Adipocyte (in vitro differentiated cells): ENCODE measurements around the gene ENTPD1.
"Not testable (repeated sequence)": the region's sequence is repeated elsewhere in the genome, so short reads cannot be mapped to it uniquely, and the experiment has no call there.

Source experiments
- DNase-seq: peaks from one replicate; pipeline ENCODE4 v3.0.0-alpha.2; 2015; ENCODE audit warnings: low read depth
- H3K27me3 ChIP-seq: replicated peaks from 2 replicates; pipeline ENCODE4 v1.7.0; 2013; ENCODE audit warnings: mild to moderate bottlenecking, low read length, moderate library complexity; ENCODE audit not compliant: control insufficient read depth, insufficient read depth
- H3K36me3 ChIP-seq: 2 replicates; pipeline ENCODE4 v1.7.0; 2013; ENCODE audit warnings: low read length, mild to moderate bottlenecking, moderate library complexity; ENCODE audit not compliant: control insufficient read depth, insufficient read depth, severe bottlenecking
- H3K4me1 ChIP-seq: 2 replicates; pipeline ENCODE4 v1.7.0; 2013; ENCODE audit warnings: mild to moderate bottlenecking, low read length, moderate library complexity; ENCODE audit not compliant: control insufficient read depth, insufficient read depth
- H3K4me3 ChIP-seq: 2 replicates; pipeline ENCODE4 v1.7.0; 2013; ENCODE audit warnings: mild to moderate bottlenecking, low read length, moderate library complexity
- H3K9ac ChIP-seq: 2 replicates; pipeline ENCODE4 v1.7.0; 2013; ENCODE audit warnings: mild to moderate bottlenecking, low read length, moderate library complexity
- H3K9me3 ChIP-seq: 2 replicates; pipeline ENCODE4 v1.7.0; 2013; ENCODE audit warnings: mild to moderate bottlenecking, low read length, moderate library complexity; ENCODE audit not compliant: control insufficient read depth

ENTPD1 gene

DNA sequence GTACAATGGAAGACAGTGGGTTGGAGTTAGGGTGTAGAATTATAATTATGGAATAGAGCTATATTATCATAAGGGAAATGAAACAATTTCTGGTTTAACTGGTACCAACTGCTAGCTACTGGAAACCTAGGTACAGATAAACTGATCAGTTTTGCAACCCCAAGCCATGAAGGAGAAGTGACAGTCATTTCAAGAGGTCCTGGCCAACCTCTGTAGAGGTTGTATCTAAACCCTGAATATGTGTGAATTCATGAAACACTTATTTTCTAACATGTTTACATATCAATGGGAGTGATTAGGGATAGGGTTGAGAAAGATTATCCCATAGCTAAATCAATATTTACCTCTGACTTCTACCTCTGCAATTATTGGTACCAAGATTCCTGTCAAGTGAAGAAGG is 121.9 kb downstream of the ENTPD1 start:
- H3K36me3 ChIP-seq = peaks cover 18% of the 10 kb centered on the region
- no peaks in the 10 kb centered on the region for H3K27me3 ChIP-seq
- DNase-seq = no peak
- no peak overlapping the region for H3K4me3 ChIP-seq
- H3K9ac ChIP-seq = no peak overlapping the region
- H3K4me1 ChIP-seq = peaks cover 11% of the 10 kb centered on the region
- no peaks in the 10 kb centered on the region for H3K9me3 ChIP-seq

DNA sequence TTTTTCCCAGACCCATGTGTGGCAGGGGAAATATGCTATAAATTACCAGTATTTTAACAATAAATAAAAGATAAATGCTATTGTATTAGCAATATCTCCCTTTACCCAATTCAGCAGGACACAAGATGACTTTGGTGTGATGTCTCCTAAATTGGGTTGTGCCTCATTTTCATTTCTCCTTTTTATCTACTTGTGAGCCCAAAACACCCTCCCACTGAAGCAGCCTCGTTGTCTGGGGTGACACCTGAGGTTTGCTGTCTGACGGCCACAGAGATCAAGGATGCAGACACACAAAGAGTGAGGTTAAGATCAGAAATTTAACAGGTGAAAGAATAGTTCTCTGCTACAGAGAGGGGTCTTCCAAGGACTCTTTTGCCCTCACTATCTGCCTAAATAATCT is 124.7 kb downstream of the ENTPD1 start:
- DNase-seq = no peak
- no peaks in the 10 kb centered on the region for H3K27me3 ChIP-seq
- H3K4me3 ChIP-seq = no peak overlapping the region
- no peaks in the 10 kb centered on the region for H3K9me3 ChIP-seq
- H3K36me3 ChIP-seq = peaks cover 14% of the 10 kb centered on the region
- H3K9ac ChIP-seq = no peak overlapping the region
- peaks cover 11% of the 10 kb centered on the region for H3K4me1 ChIP-seq

DNA sequence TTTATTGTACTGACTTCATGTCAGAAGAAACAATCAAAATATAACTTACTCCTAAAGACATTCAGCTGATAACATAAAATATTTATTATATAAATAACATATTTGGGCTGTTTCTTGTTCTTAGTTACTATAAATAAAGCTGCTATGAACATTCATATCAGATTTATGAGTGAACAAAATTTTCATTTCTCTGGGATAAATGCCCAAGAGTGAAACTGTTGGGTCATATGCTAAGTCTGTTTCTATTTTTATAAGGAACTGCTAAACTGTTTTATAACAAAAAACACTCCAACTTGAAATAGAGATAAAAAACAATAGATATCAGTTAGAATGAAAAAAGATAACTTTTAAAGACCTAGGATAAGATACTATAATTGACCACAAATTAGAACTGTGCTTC is 125.4 kb downstream of the ENTPD1 start:
- DNase-seq = peak; percentile 34
- Histone ChIP-seq H3K4me3 (no peak overlapping the region), H3K4me1 (peaks cover 11% of the 10 kb centered on the region), H3K9ac (peak overlapping the region; percentile 36), H3K27me3 (no peaks in the 10 kb centered on the region), H3K9me3 (no peaks in the 10 kb centered on the region), H3K36me3 (peaks cover 8% of the 10 kb centered on the region)

DNA sequence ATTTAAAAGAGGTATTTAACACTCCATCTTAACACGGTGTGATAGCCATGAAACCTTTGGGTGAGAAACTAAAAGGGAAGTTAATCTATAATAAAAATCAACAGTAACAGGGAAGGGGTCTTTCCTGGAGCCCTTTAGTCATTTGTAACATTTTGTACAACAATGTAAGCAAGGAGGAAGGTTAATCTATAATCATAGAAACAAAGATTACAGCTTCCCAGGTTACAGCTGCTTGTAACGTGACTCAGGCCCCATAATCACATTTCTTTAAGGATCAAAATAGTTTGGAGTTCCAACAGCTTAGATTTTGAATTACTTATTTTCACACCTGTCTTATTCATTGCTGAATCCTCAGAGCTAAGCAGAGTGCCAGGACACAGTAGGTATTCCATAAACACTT is 133.9 kb downstream of the ENTPD1 start:
- DNase-seq = no peak
- H3K4me3 ChIP-seq = no peak overlapping the region

DNA sequence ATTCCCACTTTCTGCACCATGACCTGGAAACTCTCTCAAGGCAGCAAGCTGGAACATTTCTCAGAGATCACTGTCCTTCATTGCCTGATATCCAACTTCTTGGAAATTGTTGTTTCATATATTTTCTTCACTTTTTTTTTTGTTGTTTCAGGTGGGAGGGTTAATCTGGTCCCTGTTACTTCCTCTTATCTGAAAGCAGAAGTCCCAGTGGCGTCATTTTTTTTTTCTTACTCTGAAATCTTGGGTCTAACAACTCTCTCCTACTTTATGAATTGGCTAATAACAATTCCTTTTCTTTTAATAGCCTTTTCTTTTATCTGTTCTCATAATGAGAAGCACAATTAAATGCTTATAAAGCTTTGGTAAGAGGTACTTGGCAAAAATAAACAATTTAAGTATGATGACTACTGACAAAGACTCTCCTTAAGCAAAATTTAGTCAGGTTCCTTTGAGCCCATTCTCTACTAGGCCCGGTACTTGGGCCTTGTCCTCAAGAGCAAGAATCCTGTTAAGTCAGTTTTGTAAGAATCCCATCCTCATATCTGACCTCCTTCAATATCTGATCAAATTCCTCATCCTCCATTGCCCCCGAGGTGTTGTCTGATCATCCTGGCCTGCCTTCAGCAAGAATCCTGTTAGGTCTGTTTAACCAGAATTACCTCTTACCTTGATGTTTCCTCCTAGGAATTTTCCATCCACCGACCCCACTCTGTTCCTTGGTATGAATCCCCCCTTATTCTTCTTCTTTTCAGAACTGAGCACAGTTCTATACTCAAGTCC is 140.3 kb downstream of the ENTPD1 start:
- H3K36me3 ChIP-seq = peaks cover 37% of the 10 kb centered on the region
- H3K4me1 ChIP-seq = no peaks in the 10 kb centered on the region
- no peak for DNase-seq
- no peaks in the 10 kb centered on the region for H3K9me3 ChIP-seq
- H3K9ac ChIP-seq = no peak overlapping the region
- no peaks in the 10 kb centered on the region for H3K27me3 ChIP-seq
- no peak overlapping the region for H3K4me3 ChIP-seq

More for the DNA sequence above, 133.9 kb downstream of the ENTPD1 start:
- Histone ChIP-seq H3K9me3 (no peaks in the 10 kb centered on the region), H3K4me1 (no peaks in the 10 kb centered on the region), H3K27me3 (no peaks in the 10 kb centered on the region), H3K9ac (no peak overlapping the region), H3K36me3 (peaks cover 27% of the 10 kb centered on the region)

DNA sequence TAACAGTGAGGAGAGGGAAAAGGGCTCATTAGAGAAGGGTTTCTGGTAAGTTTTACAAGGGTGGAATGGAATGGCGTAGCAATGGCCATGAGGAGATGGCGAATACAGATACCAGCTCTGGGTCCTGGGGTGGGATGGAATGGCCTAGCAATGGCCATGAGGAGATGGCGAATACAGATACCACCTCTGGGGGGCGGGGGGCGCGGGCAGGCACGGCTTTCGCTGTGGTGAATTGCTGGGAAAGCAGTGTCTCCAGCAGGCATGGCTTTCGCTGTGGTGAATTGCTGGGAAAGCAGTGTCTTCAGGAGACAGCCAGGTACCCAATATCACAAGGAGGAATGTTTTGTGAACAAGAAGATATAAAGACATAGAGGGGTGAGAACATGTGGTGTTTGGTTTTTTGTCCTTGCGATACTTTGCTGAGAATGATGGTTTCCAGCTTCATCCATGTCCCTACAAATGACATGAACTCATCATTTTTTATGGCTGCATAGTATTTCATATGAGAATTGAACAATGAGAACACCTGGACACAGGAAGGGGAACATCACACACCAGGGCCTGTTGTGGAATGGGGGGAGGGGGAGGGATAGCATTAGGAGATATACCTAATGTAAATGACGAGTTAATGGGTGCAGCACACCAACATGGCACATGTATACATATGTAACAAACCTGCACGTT is 150.1 kb downstream of the ENTPD1 start:
- not testable (repeated sequence) for H3K9me3 ChIP-seq, H3K27me3 ChIP-seq, H3K4me1 ChIP-seq, DNase-seq, H3K4me3 ChIP-seq, H3K9ac ChIP-seq
- peaks cover 11% of the 10 kb centered on the region for H3K36me3 ChIP-seq

DNA sequence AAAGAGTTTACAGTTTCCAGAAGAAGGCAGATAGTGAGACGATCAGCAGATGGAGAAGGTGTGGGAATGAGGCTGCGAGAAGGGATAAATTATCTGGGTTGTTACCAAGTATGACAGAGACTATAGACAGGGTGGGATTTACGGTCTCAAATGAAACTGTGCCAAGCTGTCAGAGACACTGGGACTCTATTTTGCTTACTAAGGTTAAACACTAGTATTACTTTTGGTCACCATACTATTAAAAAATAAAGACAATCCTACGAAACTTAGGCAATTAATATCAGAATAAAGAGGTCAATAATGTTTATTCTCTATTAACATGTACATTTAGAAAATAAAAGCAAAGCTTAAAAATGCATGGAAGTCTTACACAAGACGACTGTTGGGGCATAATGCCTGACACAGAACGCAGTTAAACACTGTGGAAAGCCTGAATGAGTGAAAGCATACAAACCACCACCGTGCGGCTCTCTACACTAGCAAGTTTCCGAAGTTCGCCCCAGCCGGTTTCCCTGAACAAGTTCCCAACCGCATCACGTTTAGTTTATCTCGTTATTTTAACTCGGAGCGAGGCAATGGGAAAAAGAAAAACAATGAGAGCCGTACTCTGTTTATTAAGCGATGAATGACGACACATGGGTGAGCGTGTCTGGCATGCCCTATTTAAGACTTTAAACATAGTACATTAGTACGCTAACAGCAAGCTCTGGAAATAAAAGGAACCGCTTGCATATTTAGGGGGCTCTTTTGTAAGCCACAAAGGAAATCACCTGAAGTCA is 150.9 kb downstream of the ENTPD1 start:
- peak overlapping the region; percentile 89 for H3K4me3 ChIP-seq
- peaks cover 6% of the 10 kb centered on the region for H3K4me1 ChIP-seq
- no peaks in the 10 kb centered on the region for H3K27me3 ChIP-seq
- peak; percentile 81 for DNase-seq
- peak overlapping the region; percentile 91 for H3K9ac ChIP-seq
- H3K9me3 ChIP-seq = no peaks in the 10 kb centered on the region
- H3K36me3 ChIP-seq = peaks cover 11% of the 10 kb centered on the region

DNA sequence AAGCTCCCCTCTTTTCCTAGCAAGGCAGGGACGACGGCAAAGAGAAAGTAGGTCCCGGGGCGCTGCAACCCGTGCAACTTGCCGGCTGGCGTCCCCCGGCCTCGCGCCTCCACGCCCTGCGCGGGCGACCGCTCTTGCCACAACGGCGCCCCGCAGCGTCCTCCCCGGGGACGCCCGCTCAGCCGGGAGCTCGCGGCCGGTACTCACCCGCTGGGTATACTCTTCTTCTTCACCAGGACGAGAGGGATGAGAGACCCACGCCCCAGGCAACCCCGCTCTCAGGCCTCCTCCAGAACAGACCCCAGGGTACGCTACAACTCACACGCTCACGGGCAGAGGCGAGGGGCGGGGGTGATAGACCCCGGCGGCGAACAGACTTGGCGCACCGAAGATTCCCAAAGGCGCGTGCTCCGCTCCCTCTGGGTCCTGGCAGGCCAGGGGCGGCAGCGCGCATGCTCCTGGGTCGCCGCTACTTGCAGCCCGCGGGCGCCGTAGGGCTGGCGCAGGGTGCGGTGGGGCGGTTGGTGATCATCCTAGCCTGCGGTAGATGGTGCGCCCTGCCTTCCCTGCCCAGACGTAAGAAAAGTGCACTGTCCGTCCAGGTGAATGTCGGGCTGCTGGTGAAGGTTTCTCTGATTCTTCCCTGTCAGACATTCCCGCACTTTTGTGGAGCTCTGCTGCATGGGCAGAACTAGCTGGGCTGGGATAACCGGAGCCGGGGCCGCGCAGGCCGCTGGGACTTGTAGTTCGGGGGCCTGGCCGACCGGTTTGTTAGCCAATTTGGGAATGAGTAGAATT is 151.7 kb downstream of the ENTPD1 start, which contains the start of gene CC2D2B:
TSS of gene CC2D2B (plus strand) at position 520 of the 798 bp plus-strand sequence. CDS start 3,349 bp downstream, outside the sequence.
- peak; percentile 92 for DNase-seq
- H3K4me1 ChIP-seq = peaks cover 6% of the 10 kb centered on the region
- H3K27me3 ChIP-seq = no peaks in the 10 kb centered on the region
- peaks cover 11% of the 10 kb centered on the region for H3K36me3 ChIP-seq
- peak within 1 kb of the TSS; percentile 91 for H3K9ac ChIP-seq
- peak within 1 kb of the TSS; percentile 89 for H3K4me3 ChIP-seq
- no peaks in the 10 kb centered on the region for H3K9me3 ChIP-seq

DNA sequence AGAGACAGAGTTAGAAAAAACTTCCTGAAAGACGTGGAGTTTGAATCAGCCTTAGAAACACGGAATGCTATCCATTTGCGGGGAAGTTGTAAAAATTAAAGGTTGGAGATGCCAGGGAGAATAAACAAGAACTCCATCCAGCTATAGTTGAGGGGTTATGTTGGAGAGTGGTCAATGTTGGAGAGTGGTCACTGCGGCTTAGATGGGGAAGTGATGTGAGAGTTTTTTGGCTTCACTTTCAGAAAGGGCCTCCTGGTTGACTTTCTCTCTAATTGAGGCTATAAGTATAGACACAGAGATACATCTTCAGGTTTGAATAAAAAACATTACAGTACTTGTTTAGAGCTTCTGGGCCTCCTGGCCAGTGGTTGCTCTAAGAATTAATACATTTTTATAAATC is 152.5 kb downstream of the ENTPD1 start:
- DNase-seq = no peak
- Histone ChIP-seq H3K27me3 (no peaks in the 10 kb centered on the region), H3K4me1 (peaks cover 6% of the 10 kb centered on the region), H3K36me3 (peaks cover 3% of the 10 kb centered on the region), H3K9ac (peak overlapping the region; percentile 91), H3K9me3 (no peaks in the 10 kb centered on the region), H3K4me3 (peak overlapping the region; percentile 89)

DNA sequence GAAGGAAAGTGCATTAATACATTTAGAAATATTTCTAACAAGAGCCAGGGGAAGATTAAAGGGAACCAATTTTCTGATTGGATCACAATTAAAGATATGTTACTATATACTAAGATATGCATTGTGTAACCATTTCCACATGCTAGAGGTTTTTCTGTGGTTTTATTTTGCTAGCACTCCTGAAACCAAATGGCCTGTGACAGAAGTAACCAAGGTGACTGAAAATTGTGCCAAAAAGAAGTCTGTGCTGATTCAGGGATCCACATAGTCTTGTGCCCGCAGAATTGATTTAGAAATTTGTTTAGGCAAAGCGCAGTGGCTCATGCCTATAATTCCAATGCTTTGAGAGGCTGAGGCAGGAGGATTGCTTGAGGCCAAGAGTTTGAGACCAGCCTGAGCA is 153.6 kb downstream of the ENTPD1 start:
- H3K36me3 ChIP-seq = no peaks in the 10 kb centered on the region
- H3K27me3 ChIP-seq = no peaks in the 10 kb centered on the region
- no peak overlapping the region for H3K4me3 ChIP-seq
- no peaks in the 10 kb centered on the region for H3K9me3 ChIP-seq
- no peak overlapping the region for H3K9ac ChIP-seq
- DNase-seq = no peak
- peaks cover 6% of the 10 kb centered on the region for H3K4me1 ChIP-seq
